Limb (tissue), 2 donors: ENCODE measurements around the gene TRAPPC11.
"Not testable (repeated sequence)": the region's sequence is repeated elsewhere in the genome, so short reads cannot be mapped to it uniquely, and the experiment has no call there.

Experiments used
- DNase-seq, 2 donors: peaks; one replicate each; pipeline ENCODE4 v3.0.0-alpha.2; 2016; ENCODE audit errors: extremely low spot score in 2 of 2

The TRAPPC11 gene

GRCh38 chr4:183721207-183722081 lies 62.4 kb downstream of the TRAPPC11 start:
- peak in 1 of 2 donors; percentile 69 for DNase-seq

GRCh38 chr4:183722731-183723560 lies 63.9 kb downstream of the TRAPPC11 start:
- peak; percentile 18 to 73 for DNase-seq

GRCh38 chr4:183723561-183724228 lies 64.6 kb downstream of the TRAPPC11 start:
- no peak for DNase-seq

- DNase-seq: not testable (repeated sequence)
Observed at GRCh38 chr4:183725585-183725984, 66.5 kb downstream of the TRAPPC11 start.

- no peak for DNase-seq
Observed at GRCh38 chr4:183727482-183727881, 68.4 kb downstream of the TRAPPC11 start.

- no peak for DNase-seq
Observed at GRCh38 chr4:183728223-183729068, 69.4 kb downstream of the TRAPPC11 start.

- no peak for DNase-seq
Observed at GRCh38 chr4:183729069-183729406, 69.9 kb downstream of the TRAPPC11 start.

- DNase-seq: no peak
Observed at GRCh38 chr4:183729430-183730328, 70.6 kb downstream of the TRAPPC11 start.

- DNase-seq: no peak
Observed at GRCh38 chr4:183732296-183732695, 73.2 kb downstream of the TRAPPC11 start.

GRCh38 chr4:183733181-183733580 lies 74.1 kb downstream of the TRAPPC11 start:
- no peak for DNase-seq

- DNase-seq: no peak
Observed at GRCh38 chr4:183738081-183738673, 79.1 kb downstream of the TRAPPC11 start.

- no peak for DNase-seq
Observed at GRCh38 chr4:183738961-183739360, 79.9 kb downstream of the TRAPPC11 start.

GRCh38 chr4:183746305-183747229 lies 87.5 kb downstream of the TRAPPC11 start:
- peak; percentile 44 to 71 for DNase-seq

GRCh38 chr4:183747380-183747779 lies 88.3 kb downstream of the TRAPPC11 start:
- DNase-seq: no peak

GRCh38 chr4:183747931-183748670 lies 89.0 kb downstream of the TRAPPC11 start:
- peak; percentile 72 to 80 for DNase-seq

GRCh38 chr4:183751106-183751505 lies 92.0 kb downstream of the TRAPPC11 start:
- no peak for DNase-seq

GRCh38 chr4:183755596-183755995 lies 96.5 kb downstream of the TRAPPC11 start:
- no peak for DNase-seq

GRCh38 chr4:183757060-183757459 lies 98.0 kb downstream of the TRAPPC11 start:
- no peak for DNase-seq
